Thyroid gland (tissue), 4 donors: Measurements from ENCODE around the gene TCF7.

Experiments
- CTCF ChIP-seq, 6 experiments: fragments of 200-600 bp in 3 of 6; fragments of 450-650 bp in 3 of 6; sonication (generic) in 3 of 6; IDR thresholded peaks; one replicate each; pipeline ENCODE4 v1.5.1; 2016 to 2019; ENCODE audit warnings: antibody characterized with exemption in 6 of 6, mild to moderate bottlenecking in 2 of 6, inconsistent platforms in 1 of 6, moderate library complexity in 1 of 6
- POLR2A ChIP-seq, 2 donors: fragments of 450-650 bp; IDR thresholded peaks; one replicate each; pipeline ENCODE4 v1.6.1; 2017; ENCODE audit warnings: antibody characterized with exemption in 2 of 2, mild to moderate bottlenecking in 2 of 2, moderate library complexity in 1 of 2

GRCh38 chr5:134075102-134075501, 39.4 kb upstream of the TCF7 start:
- TF ChIP-seq CTCF (IDR thresholded peaks at IDR 0.05) (no peak), POLR2A (IDR thresholded peaks at IDR 0.05) (no peak)
